ENCODE measurements around the gene MRPS12. TPM values are rescaled to one million over a fixed set of nuclear protein-coding genes. Genes with fewer than 3 reads are reported as not detected.

The MRPS12 gene
- polyA plus RNA-seq, 3 donors, result 15.2 to 21.4 (median 15.8) TPM

- no peak for DNase-seq (ENCODE audit: low read depth in 3 of 3, low spot score in 2 of 3)
Measured at GRCh38 chr19:38970664-38971532, 40.2 kb downstream of the MRPS12 start.

DNA sequence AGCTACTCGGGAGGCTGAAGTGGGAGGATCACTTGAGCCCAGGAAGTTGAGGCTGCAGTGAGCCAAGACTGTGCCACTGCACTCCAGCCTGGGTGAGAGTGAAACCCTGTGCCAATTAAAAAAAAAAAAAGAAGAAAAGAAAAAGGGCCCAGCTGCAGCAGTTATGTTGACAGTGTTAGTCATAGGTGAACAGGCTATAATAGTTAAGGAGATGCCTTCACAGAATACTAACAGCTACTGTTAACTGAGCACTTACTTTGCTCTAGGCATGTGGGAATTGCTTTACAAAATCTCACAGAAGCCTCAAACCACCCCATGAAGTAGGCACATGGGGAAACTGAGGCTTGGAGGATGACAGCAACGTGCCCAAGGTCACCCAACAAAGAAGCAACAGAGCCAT is 40.9 kb downstream of the MRPS12 start:
- DNase-seq (ENCODE audit: low read depth in 3 of 3, low spot score in 2 of 3), result no peak

DNA sequence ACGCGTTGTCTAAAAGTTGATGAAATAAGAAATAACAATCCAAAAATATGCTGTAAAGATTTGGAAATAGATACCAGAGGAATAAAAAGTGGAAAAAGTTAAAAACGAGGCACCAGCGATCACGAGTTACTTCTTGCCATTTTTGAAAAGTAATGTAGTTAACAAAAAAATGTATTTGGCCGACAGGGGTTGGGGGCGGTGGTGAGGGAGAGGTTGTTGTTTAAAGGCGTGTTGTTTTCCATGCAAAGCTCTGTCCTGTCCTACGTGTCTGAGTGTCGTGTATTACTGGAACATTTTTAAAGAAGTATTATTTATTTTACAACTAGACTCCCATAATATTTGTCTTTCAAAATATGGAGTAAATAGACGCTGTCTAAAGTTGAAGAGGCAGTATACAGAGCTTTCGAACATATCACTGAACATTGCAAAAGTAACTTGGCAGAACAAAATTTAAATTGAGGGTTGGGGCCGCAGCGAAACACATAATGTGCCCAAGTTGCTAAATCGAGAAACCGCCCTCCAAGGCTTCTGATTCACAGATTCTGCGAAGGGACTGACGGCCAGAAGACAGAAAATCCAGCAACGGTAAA is 44.0 kb downstream of the MRPS12 start:
- DNase-seq (ENCODE audit: low read depth in 3 of 3, low spot score in 2 of 3), result no peak

GRCh38 chr19:38975214-38975860 is 44.6 kb downstream of the MRPS12 start, which contains the start of gene FBXO17:
FBXO17 (minus strand) TSS chr19:38975742; CDS start chr19:38950319, 25,423 bp downstream.
- peak in 2 of 3 donors; percentile 34 to 56 for DNase-seq (ENCODE audit: low read depth in 3 of 3, low spot score in 2 of 3)

- DNase-seq (ENCODE audit: low read depth in 3 of 3, low spot score in 2 of 3), result peak in 1 of 3 donors; percentile 41
Measured at GRCh38 chr19:38975861-38976271, 45.1 kb downstream of the MRPS12 start.

DNA sequence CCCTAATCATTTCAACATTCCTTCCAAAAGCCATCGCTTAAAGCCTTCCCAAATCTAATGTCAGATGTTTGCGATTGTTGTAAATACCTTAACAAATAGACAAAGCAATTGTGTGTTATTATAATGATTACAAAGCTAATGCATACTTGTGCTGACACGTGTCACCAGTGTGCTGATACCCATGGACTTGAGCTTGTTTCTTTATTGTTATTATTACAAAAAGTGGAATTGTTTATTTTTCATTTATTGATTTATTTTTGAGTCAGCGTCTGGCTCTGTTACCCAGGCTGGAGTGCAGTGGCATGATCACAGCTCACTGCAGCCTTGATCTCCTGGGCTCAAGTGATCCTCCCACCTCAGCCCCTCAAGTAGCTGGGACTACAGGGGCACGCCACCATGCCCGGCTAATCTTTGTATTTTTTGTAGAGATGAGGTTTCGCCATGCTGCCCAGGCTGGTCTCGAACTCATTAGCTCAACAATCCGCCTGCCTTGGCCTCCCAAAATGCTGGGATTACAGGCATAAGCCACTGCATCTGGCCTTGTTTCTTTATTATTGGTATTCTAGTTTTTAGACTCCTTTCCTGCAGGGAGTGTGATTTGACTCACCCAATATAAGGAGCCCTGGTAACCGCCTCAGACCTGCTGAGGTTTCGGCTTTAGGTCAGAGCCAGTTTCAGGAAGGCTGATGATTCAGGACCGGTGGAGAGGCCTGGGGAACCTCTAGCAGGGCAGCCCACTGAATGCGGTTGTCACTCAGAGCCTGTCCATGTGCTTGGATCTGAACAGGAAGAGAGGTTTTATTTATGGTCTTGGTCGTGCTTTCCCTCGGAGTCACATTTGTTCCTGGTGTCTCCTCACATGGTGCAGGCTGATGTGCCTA is 46.9 kb downstream of the MRPS12 start:
- DNase-seq (ENCODE audit: low read depth in 3 of 3, low spot score in 2 of 3), result no peak

GRCh38 chr19:38978326-38978689 is 47.6 kb downstream of the MRPS12 start:
- DNase-seq (ENCODE audit: low read depth in 3 of 3, low spot score in 2 of 3), result no peak

- DNase-seq (ENCODE audit: low read depth in 3 of 3, low spot score in 2 of 3), result no peak
Measured at GRCh38 chr19:38979812-38980211, 49.1 kb downstream of the MRPS12 start.

DNA sequence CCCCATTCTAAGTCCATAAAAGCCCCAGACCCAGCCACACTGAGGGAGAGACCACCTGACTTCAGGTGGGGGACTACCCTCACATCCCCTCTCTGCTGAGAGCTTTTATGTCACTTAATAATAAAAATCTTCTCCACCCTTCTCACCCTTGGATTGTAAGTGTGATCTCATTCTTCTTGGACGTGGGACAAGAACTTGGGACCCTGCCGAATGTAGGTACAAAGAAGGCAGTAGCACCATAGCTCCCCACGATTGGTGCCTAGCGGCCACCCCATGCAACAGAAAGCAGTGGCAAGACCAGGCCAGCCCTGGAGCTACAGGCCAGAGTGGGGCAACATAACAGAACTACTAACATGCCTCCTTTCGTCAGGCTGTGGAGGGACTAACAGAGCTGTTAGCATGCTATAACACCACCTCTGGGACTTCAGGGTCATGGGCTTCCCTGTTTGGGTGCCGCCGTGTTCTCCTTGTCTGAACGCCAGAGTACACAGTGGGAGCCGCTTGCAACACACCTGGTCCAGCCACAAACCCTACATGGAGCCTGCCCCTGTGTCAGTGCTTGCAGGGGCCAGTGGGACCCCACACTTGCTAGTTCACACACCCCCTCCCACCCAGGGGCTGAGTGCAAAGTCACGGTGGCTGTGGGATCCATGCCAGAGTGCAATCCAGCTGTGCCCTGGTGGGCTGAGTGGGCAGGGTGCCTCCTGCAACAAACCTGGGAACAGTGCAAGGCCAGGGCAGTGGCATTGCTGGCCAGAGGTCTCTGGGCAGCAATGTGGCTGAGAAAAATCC is 50.0 kb downstream of the MRPS12 start:
- DNase-seq (ENCODE audit: low read depth in 3 of 3, low spot score in 2 of 3), result no peak

Other genes with a start within 250 kb of the MRPS12 start
- gene CAPN12, start 186.5 kb upstream of the MRPS12 start, polyA plus RNA-seq (ENCODE audit: insufficient read length in 3 of 3), result 1 to 10 TPM; 4.2 to 5.8 (median 4.7) TPM
- 1 to 10 TPM in 1 of 3 donors, under 1 TPM in 1, not detected in 1; 0.40 to 1.2 TPM for gene LGALS7, start 157.4 kb upstream of the MRPS12 start, polyA plus RNA-seq (ENCODE audit: insufficient read length in 3 of 3)
- 1 to 10 TPM in 2 of 3 donors, not detected in 1; 1.4 TPM for gene LGALS7B, start 141.7 kb upstream of the MRPS12 start, polyA plus RNA-seq (ENCODE audit: insufficient read length in 3 of 3)
- 1 to 10 TPM in 2 of 3 donors, under 1 TPM in 1; 0.72 to 1.6 (median 1.1) TPM for gene LGALS4, start 118.0 kb upstream of the MRPS12 start, polyA plus RNA-seq (ENCODE audit: insufficient read length in 3 of 3)
- gene ECH1, start 99.2 kb upstream of the MRPS12 start, polyA plus RNA-seq (ENCODE audit: insufficient read length in 3 of 3), result 100 to 1,000 TPM; 144 to 168 (median 151) TPM
- gene HNRNPL, start 81.0 kb upstream of the MRPS12 start, polyA plus RNA-seq (ENCODE audit: insufficient read length in 3 of 3), result 100 to 1,000 TPM; 473 to 492 (median 480) TPM
- gene RINL, start 52.7 kb upstream of the MRPS12 start, polyA plus RNA-seq (ENCODE audit: insufficient read length in 3 of 3), result 1 to 10 TPM; 6.3 to 8.4 (median 6.5) TPM
- 10 to 100 TPM; 35.8 to 41.0 (median 38.5) TPM for gene SIRT2, start 31.3 kb upstream of the MRPS12 start, polyA plus RNA-seq (ENCODE audit: insufficient read length in 3 of 3)
- 1 to 10 TPM; 6.9 to 7.9 (median 7.7) TPM for gene NFKBIB, start 31.0 kb upstream of the MRPS12 start, polyA plus RNA-seq (ENCODE audit: insufficient read length in 3 of 3)
- gene CCER2, start 18.8 kb upstream of the MRPS12 start, polyA plus RNA-seq (ENCODE audit: insufficient read length in 3 of 3), result under 1 TPM; 0.41 to 0.65 (median 0.42) TPM
- gene SARS2, start 181 bp upstream of the MRPS12 start, polyA plus RNA-seq (ENCODE audit: insufficient read length in 3 of 3), result 10 to 100 TPM; 31.4 to 36.7 (median 34.6) TPM
- gene FBXO17, start 44.8 kb downstream of the MRPS12 start, polyA plus RNA-seq (ENCODE audit: insufficient read length in 3 of 3), result 10 to 100 TPM; 57.6 to 59.5 (median 57.6) TPM
- gene FBXO27, start 101.6 kb downstream of the MRPS12 start, polyA plus RNA-seq (ENCODE audit: insufficient read length in 3 of 3), result 1 to 10 TPM; 6.3 to 7.3 (median 7.0) TPM
- under 1 TPM; 0.31 to 0.76 (median 0.64) TPM for gene ACP7, start 153.4 kb downstream of the MRPS12 start, polyA plus RNA-seq (ENCODE audit: insufficient read length in 3 of 3)
- gene PAK4, start 194.8 kb downstream of the MRPS12 start, polyA plus RNA-seq (ENCODE audit: insufficient read length in 3 of 3), result 10 to 100 TPM; 40.0 to 50.1 (median 45.4) TPM

All from right renal cortex interstitium (tissue), 3 donors.